T-cell (primary cell): ENCODE data around the gene CEP126. TPM values are rescaled to one million over a fixed set of nuclear protein-coding genes. Genes with fewer than 3 reads are reported as not detected.

Experiments
- ATAC-seq, 4 experiments: fragments of 200-7000 bp in 3 of 4; fragments of 150-1000 bp in 1 of 4; cut with Tn5 transposase; replicated peaks in 1 of 4; 1 replicate in 3 of 4; 2 replicates in 1 of 4; pipeline ENCODE4 v1.10.0; 2021; ENCODE audit warnings: moderate library complexity in 3 of 4, mild to moderate bottlenecking in 2 of 4, moderate number of reproducible peaks in 1 of 4
- CTCF ChIA-PET, 2 donors: fragments of 300-600 bp; sonication (Branson Sonifier 250); formaldehyde crosslinking; loops; one replicate each; lab custom pipeline; 2022; ENCODE audit warnings: antibody characterized with exemption in 2 of 2; lab: Charles Lee
- POLR2A ChIA-PET, 2 donors: fragments of 300-600 bp; sonication (Branson Sonifier 250); formaldehyde crosslinking; loops; one replicate each; lab custom pipeline; 2022; ENCODE audit warnings: antibody characterized with exemption in 2 of 2; lab: Charles Lee
- DNase-seq, 35 experiments: peaks; one replicate each; pipeline versions ENCODE4 v3.0.0 to v3.0.0-alpha.2; 2013 to 2023
- H3K27ac ChIP-seq: one replicate; pipeline ENCODE4 v1.5.1; 2013; ENCODE audit warnings: low read length
- H3K27me3 ChIP-seq, 2 experiments: replicated peaks in 1 of 2; 1 replicate in 1 of 2; 2 replicates in 1 of 2; pipeline versions ENCODE4 v1.6.1 to v1.7.0; 2013; ENCODE audit warnings: low read length in 1 of 2, mixed read lengths in 1 of 2; ENCODE audit not compliant: control insufficient read depth in 2 of 2, insufficient read depth in 2 of 2; ENCODE audit errors: extremely low read depth in 1 of 2
- H3K36me3 ChIP-seq, 2 donors: 1 replicate in 1 of 2; 2 replicates in 1 of 2; pipeline versions ENCODE4 v1.6.1 to v1.7.0; 2013; ENCODE audit warnings: low read length in 1 of 2; ENCODE audit not compliant: control insufficient read depth in 2 of 2, insufficient read depth in 1 of 2; ENCODE audit errors: extremely low read depth in 1 of 2
- H3K4me1 ChIP-seq, 2 experiments: 1 replicate in 1 of 2; 2 replicates in 1 of 2; pipeline versions ENCODE4 v1.6.1 to v1.7.0; 2013; ENCODE audit warnings: low read length in 2 of 2, mixed read lengths in 1 of 2; ENCODE audit not compliant: insufficient read depth in 2 of 2, control insufficient read depth in 1 of 2; ENCODE audit errors: extremely low read depth in 1 of 2
- H3K4me3 ChIP-seq, 2 donors: 1 replicate in 1 of 2; 2 replicates in 1 of 2; pipeline versions ENCODE4 v1.5.1 to v1.7.0; 2013; ENCODE audit warnings: mild to moderate bottlenecking in 2 of 2, low read length in 1 of 2, moderate library complexity in 1 of 2; ENCODE audit not compliant: control insufficient read depth in 1 of 2; ENCODE audit errors: extremely low read depth in 1 of 2
- H3K9me3 ChIP-seq: 2 replicates; pipeline ENCODE4 v1.7.0; 2013
- H3K27ac Mint-ChIP-seq, 2 donors: one replicate each; pipeline ENCODE4 v1.8.0; 2020 to 2021; ENCODE audit warnings: mild to moderate bottlenecking in 2 of 2, mixed read lengths in 2 of 2
- H3K27me3 Mint-ChIP-seq, 2 donors: one replicate each; pipeline ENCODE4 v1.8.0; 2021 to 2022; ENCODE audit warnings: mixed read lengths in 2 of 2
- H3K36me3 Mint-ChIP-seq: one replicate; pipeline ENCODE4 v1.8.0; 2021; ENCODE audit warnings: mixed read lengths
- H3K4me1 Mint-ChIP-seq, 3 donors: one replicate each; pipeline ENCODE4 v1.8.0; 2020 to 2022; ENCODE audit warnings: mixed read lengths in 3 of 3, mild to moderate bottlenecking in 1 of 3
- H3K4me3 Mint-ChIP-seq, 3 donors: one replicate each; pipeline ENCODE4 v1.8.0; 2020 to 2022; ENCODE audit warnings: mild to moderate bottlenecking in 3 of 3, mixed read lengths in 3 of 3, moderate library complexity in 3 of 3
- H3K9me3 Mint-ChIP-seq, 3 donors: one replicate each; pipeline ENCODE4 v1.8.0; 2020 to 2022; ENCODE audit warnings: mixed read lengths in 3 of 3
- WGBS: methylation state at CpG from one replicate; pipeline ENCODE4 v1.1.5; 2013; ENCODE audit warnings: missing lambda C conversion rate; ENCODE audit not compliant: insufficient coverage; 5-methylcytosine and 5-hydroxymethylcytosine counted together
- total RNA-seq, 35 experiments: library from RNA in 6 of 35; stranded (reverse) in 6 of 35; fragments of 120-200 nt in 1 of 35; gene quantifications; one replicate each; pipeline versions ENCODE4 v1.2.1 to v1.2.4 and lab custom pipeline; 2013 to 2026

CEP126 gene
- total RNA-seq, 5 donors from 2014 or later (not counting 1 experiment from before 2014, with no cell fraction given): 1.6 to 2.2 (median 1.7) TPM

DNA sequence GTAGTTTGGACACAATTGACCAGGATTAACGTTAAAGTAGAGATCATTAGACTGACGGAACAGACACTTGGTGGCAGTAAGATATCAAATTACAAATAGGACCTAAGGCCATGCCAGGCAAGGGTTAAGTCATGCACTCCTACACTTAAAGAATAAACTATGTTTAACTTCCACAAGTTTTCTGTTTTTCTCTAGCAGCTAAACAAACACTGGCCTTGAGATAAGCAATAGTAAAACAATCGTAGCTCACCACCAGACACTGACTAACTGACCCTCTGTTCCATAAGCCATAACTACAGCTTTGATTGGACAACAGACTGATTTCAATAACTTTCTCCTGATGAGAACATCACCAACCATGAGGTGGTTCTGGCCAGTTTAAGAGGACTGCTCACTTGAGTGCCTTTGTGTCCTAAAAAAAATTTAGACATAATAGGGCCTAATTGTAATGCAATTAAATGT lies 2.0 kb upstream of the CEP126 start:
- Mint-ChIP-seq H3K27ac (no peak overlapping the region), H3K27me3 (peaks cover 1 to 4% of the 10 kb centered on the region in 2 donors), H3K9me3 (no peaks in the 10 kb centered on the region), H3K4me3 (no peak overlapping the region), H3K4me1 (peaks cover 25 to 31% (median 31%) of the 10 kb centered on the region in 3 donors), H3K36me3 (no peaks in the 10 kb centered on the region)
- DNase-seq: no peak
- Histone ChIP-seq H3K27ac (no peak overlapping the region), H3K27me3 (no peaks in the 10 kb centered on the region), H3K36me3 (no peaks in the 10 kb centered on the region), H3K9me3 (no peaks in the 10 kb centered on the region), H3K4me1 (peaks cover 3 to 10% of the 10 kb centered on the region in 2 experiments), H3K4me3 (no peak overlapping the region)
- CTCF ChIA-PET: interaction anchor here in 1 of 2 donors (0.9 kb wide), 1 partner anchor 10 kb away, joined by 3 read pairs; no protein-coding TSS in a partner anchor
- no peak for ATAC-seq
- POLR2A ChIA-PET: no interaction called here
- 86% methylated on average over 3 of the region's 3 CpGs for WGBS

GRCh38 chr11:101913656-101914055 lies 1.2 kb upstream of the CEP126 start:
- H3K27me3 Mint-ChIP-seq: peaks cover 1 to 4% of the 10 kb centered on the region in 2 donors
- WGBS: 67% methylated on average over 1 of the region's 5 CpGs
- H3K27ac ChIP-seq: no peak overlapping the region
- peak overlapping the region; percentile 90 to 92 (median 91) for H3K4me3 Mint-ChIP-seq
- no peaks in the 10 kb centered on the region for H3K9me3 ChIP-seq
- H3K9me3 Mint-ChIP-seq: no peaks in the 10 kb centered on the region
- H3K27me3 ChIP-seq: no peaks in the 10 kb centered on the region
- H3K4me1 Mint-ChIP-seq: peaks cover 25 to 32% (median 31%) of the 10 kb centered on the region in 3 donors
- ATAC-seq (no peak), DNase-seq (no peak)
- H3K27ac Mint-ChIP-seq: no peak overlapping the region
- H3K36me3 Mint-ChIP-seq: no peaks in the 10 kb centered on the region
- no peaks in the 10 kb centered on the region for H3K36me3 ChIP-seq
- ChIA-PET POLR2A (no interaction called here), CTCF (interaction anchor here in 1 of 2 donors (0.9 kb wide), 1 partner anchor 11 kb away, joined by 3 read pairs; no protein-coding TSS in a partner anchor)
- H3K4me3 ChIP-seq: no peak overlapping the region
- H3K4me1 ChIP-seq: peaks cover 3 to 10% of the 10 kb centered on the region in 2 experiments

GRCh38 chr11:101914341-101914737 lies 471 bp upstream of the CEP126 start:
- Mint-ChIP-seq H3K27ac (peak overlapping the region; percentile 84 to 87), H3K36me3 (no peaks in the 10 kb centered on the region), H3K4me1 (peaks cover 25 to 32% (median 31%) of the 10 kb centered on the region in 3 donors), H3K4me3 (peak overlapping the region; percentile 90 to 92 (median 91)), H3K9me3 (no peaks in the 10 kb centered on the region), H3K27me3 (peaks cover 0 to 4% of the 10 kb centered on the region in 2 donors)
- Histone ChIP-seq H3K36me3 (no peaks in the 10 kb centered on the region), H3K4me3 (peak overlapping the region; percentile 51 to 78), H3K9me3 (no peaks in the 10 kb centered on the region), H3K27ac (peak overlapping the region; percentile 76), H3K4me1 (peaks cover 3 to 10% of the 10 kb centered on the region in 2 experiments), H3K27me3 (no peaks in the 10 kb centered on the region)
- ChIA-PET CTCF (interaction anchor here (0.6 to 1.2 kb wide), 4 partner anchors 94 to 1195 kb away, joined by 3 to 8 read pairs (median 4); partner anchors contain the start of gene DYNC2H1 (in 2 of the 2)), POLR2A (no interaction called here)
- DNase-seq (peak in 1 of 35 experiments; percentile 3), ATAC-seq (no peak)
- WGBS: 0% methylated on average over 1 of the region's 6 CpGs

GRCh38 chr11:101915791-101916291 lies 1.0 kb downstream of the CEP126 start:
- no peaks in the 10 kb centered on the region for H3K9me3 Mint-ChIP-seq
- Histone ChIP-seq H3K36me3 (no peaks in the 10 kb centered on the region), H3K4me1 (peaks cover 3 to 10% of the 10 kb centered on the region in 2 experiments), H3K4me3 (no peak overlapping the region), H3K27me3 (no peaks in the 10 kb centered on the region), H3K9me3 (no peaks in the 10 kb centered on the region), H3K27ac (peak overlapping the region; percentile 76)
- ChIA-PET POLR2A (no interaction called here), CTCF (no interaction called here)
- no peak for ATAC-seq
- 78% methylated on average over 3 of the region's 4 CpGs for WGBS
- peak in 1 of 35 experiments; percentile 15 for DNase-seq
- no peaks in the 10 kb centered on the region for H3K27me3 Mint-ChIP-seq
- peak overlapping the region; percentile 90 to 92 (median 91) for H3K4me3 Mint-ChIP-seq
- no peaks in the 10 kb centered on the region for H3K36me3 Mint-ChIP-seq
- H3K4me1 Mint-ChIP-seq: peaks cover 25 to 32% (median 31%) of the 10 kb centered on the region in 3 donors
- peak overlapping the region; percentile 84 to 87 for H3K27ac Mint-ChIP-seq

DNA sequence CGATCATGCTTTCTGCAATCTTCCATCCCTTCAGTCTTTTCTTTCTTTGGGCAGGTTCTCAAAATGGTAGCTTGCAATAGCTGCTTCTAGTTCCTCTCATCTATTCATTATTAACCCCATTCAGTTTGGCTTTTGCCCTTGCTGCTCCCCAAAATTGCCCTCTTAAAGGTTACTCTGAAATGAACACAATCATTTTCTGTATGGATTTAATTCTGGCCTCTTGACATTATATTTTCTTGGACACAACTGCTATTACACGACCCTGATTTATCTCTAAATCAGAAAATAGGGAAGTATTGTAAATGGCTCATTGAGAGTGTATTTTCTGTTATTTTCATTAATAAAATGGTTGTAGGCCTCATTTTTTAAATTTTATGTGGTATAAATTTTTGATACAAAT lies 1.6 kb downstream of the CEP126 start, which contains the start of gene ANGPTL5:
TSS of gene ANGPTL5 (minus strand) at position 101 of the 400 bp plus-strand sequence. CDS start 8,613 bp downstream, outside the sequence.
- POLR2A ChIA-PET: interaction anchor here in 1 of 2 donors (0.6 to 0.7 kb wide), 2 partner anchors 27 to 55 kb away, joined by 3 read pairs; no protein-coding TSS in a partner anchor
- peak within 1 kb of the TSS; percentile 76 for H3K27ac ChIP-seq
- peak within 1 kb of the TSS; percentile 51 to 78 for H3K4me3 ChIP-seq
- no peaks in the 10 kb centered on the region for H3K36me3 ChIP-seq
- H3K27ac Mint-ChIP-seq: peak within 1 kb of the TSS; percentile 84 to 87
- no peaks in the 10 kb centered on the region for H3K36me3 Mint-ChIP-seq
- H3K4me3 Mint-ChIP-seq: peak within 1 kb of the TSS; percentile 90 to 92 (median 91)
- ATAC-seq (no peak), DNase-seq (no peak)
- no CpG with 5 or more reads among the region's 2 CpGs for WGBS
- no peaks in the 10 kb centered on the region for H3K27me3 Mint-ChIP-seq
- peaks cover 3 to 10% of the 10 kb centered on the region in 2 experiments for H3K4me1 ChIP-seq
- H3K4me1 Mint-ChIP-seq: peaks cover 25 to 32% (median 31%) of the 10 kb centered on the region in 3 donors
- CTCF ChIA-PET: no interaction called here
- no peaks in the 10 kb centered on the region for H3K9me3 ChIP-seq
- H3K27me3 ChIP-seq: no peaks in the 10 kb centered on the region
- H3K9me3 Mint-ChIP-seq: no peaks in the 10 kb centered on the region

GRCh38 chr11:101917226-101917625 lies 2.4 kb downstream of the CEP126 start:
- no peaks in the 10 kb centered on the region for H3K36me3 Mint-ChIP-seq
- no peak overlapping the region for H3K27ac Mint-ChIP-seq
- H3K27me3 ChIP-seq: no peaks in the 10 kb centered on the region
- H3K4me1 ChIP-seq: peaks cover 3 to 10% of the 10 kb centered on the region in 2 experiments
- H3K4me3 Mint-ChIP-seq: no peak overlapping the region
- no peaks in the 10 kb centered on the region for H3K27me3 Mint-ChIP-seq
- no peaks in the 10 kb centered on the region for H3K36me3 ChIP-seq
- H3K4me1 Mint-ChIP-seq: peaks cover 25 to 32% (median 31%) of the 10 kb centered on the region in 3 donors
- DNase-seq: no peak
- no peak overlapping the region for H3K27ac ChIP-seq
- POLR2A ChIA-PET: interaction anchor here in 1 of 2 donors (0.6 kb wide), 1 partner anchor 393 kb away, joined by 6 read pairs; no protein-coding TSS in a partner anchor
- no peak overlapping the region for H3K4me3 ChIP-seq
- ATAC-seq: no peak
- H3K9me3 ChIP-seq: no peaks in the 10 kb centered on the region
- CTCF ChIA-PET: interaction anchor here in 1 of 2 donors (0.6 kb wide), 1 partner anchor 12 kb away, joined by 5 read pairs; no protein-coding TSS in a partner anchor
- H3K9me3 Mint-ChIP-seq: no peaks in the 10 kb centered on the region
